Subcutaneous preadipocyte (primary cell): ENCODE measurements around the gene SIMC1. TPM values are rescaled to one million over a fixed set of nuclear protein-coding genes. Genes with fewer than 3 reads are reported as not detected.

Experiments
- small RNA-seq: library from RNA; depleted of rRNA; stranded (forward); fragments of <200 nt; gene quantifications from one replicate; pipeline ENCODE3, GENCODE V24; 2012
- total RNA-seq: library from RNA; depleted of rRNA; stranded (reverse); fragments of >200 nt; gene quantifications from 2 replicates; pipeline ENCODE4 v1.2.3, GENCODE V29; 2012

Gene SIMC1
- total RNA-seq, result 7.7 and 11.9 TPM in 2 replicates

GRCh38 chr5:176237971-176238644 lies at the start of gene SIMC1:
TSS of gene SIMC1 (plus strand) at chr5:176238424. CDS start at chr5:176238509, 85 bp downstream.

GRCh38 chr5:176361437-176362232 lies 123.4 kb downstream of the SIMC1 start, which contains the start of gene KIAA1191:
TSS of gene KIAA1191 (minus strand) at chr5:176361764. CDS start at chr5:176359508, 2,256 bp downstream.

GRCh38 chr5:176365351-176366231 lies 127.4 kb downstream of the SIMC1 start, which contains the start of gene ARL10:
TSS of gene ARL10 (plus strand) at chr5:176365487. CDS start at chr5:176365564, 77 bp downstream.

GRCh38 chr5:176388444-176389134 lies 150.4 kb downstream of the SIMC1 start, which contains the start of the genes HIGD2A and NOP16:
TSS of gene HIGD2A (plus strand) at chr5:176388751. CDS start at chr5:176388820, 69 bp downstream.
TSS of gene NOP16 (minus strand) at chr5:176388598. CDS start at chr5:176388539, 59 bp downstream.

Small RNA genes within 50 kb of the gene (small RNA-seq; reads per million reads assigned to genes)
- 4.2 reads per million, percentile 91 among the genes with 10 or more reads in this experiment for gene MIR1271

Other genes with a start within 250 kb of the SIMC1 start
- gene KIAA1191, start 123.3 kb downstream of the SIMC1 start, total RNA-seq, result 53.6 and 59.0 TPM in 2 replicates
- gene ARL10, start 127.1 kb downstream of the SIMC1 start, total RNA-seq, result 6.1 and 7.7 TPM in 2 replicates
- gene NOP16, start 150.2 kb downstream of the SIMC1 start, total RNA-seq, result 22.3 and 25.7 TPM in 2 replicates
- 38.6 and 39.5 TPM in 2 replicates for gene HIGD2A, start 150.3 kb downstream of the SIMC1 start, total RNA-seq
- 76.1 and 88.9 TPM in 2 replicates for gene CLTB, start 178.1 kb downstream of the SIMC1 start, total RNA-seq
- gene FAF2, start 210.0 kb downstream of the SIMC1 start, total RNA-seq, result 37.5 and 47.3 TPM in 2 replicates